RPMI7951 (cell line): ENCODE data around the gene HINFP. TPM values are rescaled to one million over a fixed set of nuclear protein-coding genes. Genes with fewer than 3 reads are reported as not detected.
"Not testable (repeated sequence)": the region's sequence is repeated elsewhere in the genome, so short reads cannot be mapped to it uniquely, and the experiment has no call there.

ENCODE experiments used
- DNase-seq: peaks from one replicate; pipeline ENCODE4 v3.0.0-alpha.2; 2012; ENCODE audit warnings: low read depth
- total RNA-seq: library from RNA; depleted of rRNA; stranded (reverse); fragments of >200 nt; shearing (Covaris generic); gene quantifications from 2 replicates; pipeline ENCODE4 v1.2.3, GENCODE V29; 2014

HINFP gene
- total RNA-seq, 1 experiment from 2014 or later = 16.5 TPM

- peak; percentile 58 for DNase-seq
Measured at GRCh38 chr11:119155733-119156492, 34.5 kb downstream of the HINFP start.

- no peak for DNase-seq
Measured at GRCh38 chr11:119156496-119156895, 35.1 kb downstream of the HINFP start.

GRCh38 chr11:119157063-119157462 lies 35.7 kb downstream of the HINFP start:
- no peak for DNase-seq

- DNase-seq = no peak
Measured at GRCh38 chr11:119158467-119158866, 37.1 kb downstream of the HINFP start.

- DNase-seq = no peak
Measured at GRCh38 chr11:119160151-119160550, 38.8 kb downstream of the HINFP start.

- no peak for DNase-seq
Measured at GRCh38 chr11:119161871-119162270, 40.5 kb downstream of the HINFP start.

GRCh38 chr11:119166368-119167076 lies 45.1 kb downstream of the HINFP start:
- DNase-seq = peak; percentile 53

GRCh38 chr11:119167077-119167458 lies 45.7 kb downstream of the HINFP start:
- not testable (repeated sequence) for DNase-seq

- DNase-seq = no peak
Measured at GRCh38 chr11:119167933-119168332, 46.6 kb downstream of the HINFP start.

- peak; percentile 76 for DNase-seq
Measured at GRCh38 chr11:119168471-119169281, 47.3 kb downstream of the HINFP start, which contains the start of gene NLRX1. TSS of gene NLRX1 (plus strand) at chr11:119168725. CDS start at chr11:119171404, 2,679 bp downstream.

- peak; percentile 14 for DNase-seq
Measured at GRCh38 chr11:119169282-119169719, 47.9 kb downstream of the HINFP start.

GRCh38 chr11:119172513-119172912 lies 51.1 kb downstream of the HINFP start:
- no peak for DNase-seq

- DNase-seq = no peak
Measured at GRCh38 chr11:119173453-119173852, 52.1 kb downstream of the HINFP start.

- DNase-seq = peak; percentile 29
Measured at GRCh38 chr11:119175493-119176077, 54.2 kb downstream of the HINFP start.

- no peak for DNase-seq
Measured at GRCh38 chr11:119178166-119178680, 56.8 kb downstream of the HINFP start.

- no peak for DNase-seq
Measured at GRCh38 chr11:119179342-119179741, 58.0 kb downstream of the HINFP start.

- DNase-seq = no peak
Measured at GRCh38 chr11:119179983-119180382, 58.6 kb downstream of the HINFP start.

GRCh38 chr11:119180729-119181676 lies 59.6 kb downstream of the HINFP start:
- DNase-seq = no peak

GRCh38 chr11:119181677-119182412 lies 60.5 kb downstream of the HINFP start:
- DNase-seq = no peak

GRCh38 chr11:119184399-119184798 lies 63.0 kb downstream of the HINFP start:
- DNase-seq = not testable (repeated sequence)
